ENCODE results near the gene CDC6.

The CDC6 gene

GRCh38 chr17:40260528-40260927 is 27.2 kb upstream of the CDC6 start:
- 93 to 98% methylated on average over 7 of the region's 7 CpGs for WGBS, 2 experiments (ENCODE audit: insufficient coverage in 2 of 2)
- no peak overlapping the region for H3K27ac ChIP-seq (ENCODE audit: low read depth, low read length, severe bottlenecking)
- H3K4me3 ChIP-seq (ENCODE audit: extremely low read depth, insufficient read depth, low read length, poor library complexity, severe bottlenecking), result no peak overlapping the region
- H3K9me3 ChIP-seq (ENCODE audit: control insufficient read depth, low read length), result no peaks in the 10 kb centered on the region
- peaks cover 71% of the 10 kb centered on the region for H3K36me3 ChIP-seq (ENCODE audit: control insufficient read depth, insufficient read depth, low read length)
- no peaks in the 10 kb centered on the region for H3K4me1 ChIP-seq (ENCODE audit: control insufficient read depth, insufficient read depth, low read length, poor library complexity, severe bottlenecking)

GRCh38 chr17:40264458-40265185 is 23.1 kb upstream of the CDC6 start:
- Histone ChIP-seq H3K27ac (ENCODE audit: low read depth, low read length, severe bottlenecking) (no peak overlapping the region), H3K36me3 (ENCODE audit: control insufficient read depth, insufficient read depth, low read length) (peaks cover 80% of the 10 kb centered on the region), H3K4me1 (ENCODE audit: control insufficient read depth, insufficient read depth, low read length, poor library complexity, severe bottlenecking) (no peaks in the 10 kb centered on the region), H3K4me3 (ENCODE audit: extremely low read depth, insufficient read depth, low read length, poor library complexity, severe bottlenecking) (no peak overlapping the region), H3K9me3 (ENCODE audit: control insufficient read depth, low read length) (no peaks in the 10 kb centered on the region)
- 76 to 92% methylated on average over 10 to 16 of the region's 21 CpGs for WGBS, 2 experiments (ENCODE audit: insufficient coverage in 2 of 2)

- H3K36me3 ChIP-seq (ENCODE audit: control insufficient read depth, insufficient read depth, low read length), result peaks cover 76% of the 10 kb centered on the region
- no peaks in the 10 kb centered on the region for H3K4me1 ChIP-seq (ENCODE audit: control insufficient read depth, insufficient read depth, low read length, poor library complexity, severe bottlenecking)
Measured at GRCh38 chr17:40265337-40265736, 22.3 kb upstream of the CDC6 start.

GRCh38 chr17:40266882-40267281 is 20.8 kb upstream of the CDC6 start:
- H3K9me3 ChIP-seq (ENCODE audit: control insufficient read depth, low read length), result no peaks in the 10 kb centered on the region
- H3K36me3 ChIP-seq (ENCODE audit: control insufficient read depth, insufficient read depth, low read length), result peaks cover 82% of the 10 kb centered on the region
- H3K4me3 ChIP-seq (ENCODE audit: extremely low read depth, insufficient read depth, low read length, poor library complexity, severe bottlenecking), result no peak overlapping the region
- no peaks in the 10 kb centered on the region for H3K4me1 ChIP-seq (ENCODE audit: control insufficient read depth, insufficient read depth, low read length, poor library complexity, severe bottlenecking)
- H3K27ac ChIP-seq (ENCODE audit: low read depth, low read length, severe bottlenecking), result no peak overlapping the region
- 97 to 100% methylated on average over 5 to 6 of the region's 6 CpGs for WGBS, 2 experiments (ENCODE audit: insufficient coverage in 2 of 2)

More at GRCh38 chr17:40265337-40265736, 22.3 kb upstream of the CDC6 start:
- Histone ChIP-seq H3K27ac (ENCODE audit: low read depth, low read length, severe bottlenecking) (no peak overlapping the region), H3K4me3 (ENCODE audit: extremely low read depth, insufficient read depth, low read length, poor library complexity, severe bottlenecking) (no peak overlapping the region), H3K9me3 (ENCODE audit: control insufficient read depth, low read length) (no peaks in the 10 kb centered on the region)
- WGBS, 2 experiments (ENCODE audit: insufficient coverage in 2 of 2), result 89 to 91% methylated on average over 5 of the region's 5 CpGs

GRCh38 chr17:40268141-40268712 is 19.5 kb upstream of the CDC6 start:
- H3K4me1 ChIP-seq (ENCODE audit: control insufficient read depth, insufficient read depth, low read length, poor library complexity, severe bottlenecking), result no peaks in the 10 kb centered on the region
- H3K36me3 ChIP-seq (ENCODE audit: control insufficient read depth, insufficient read depth, low read length), result peaks cover 75% of the 10 kb centered on the region
- no peak overlapping the region for H3K27ac ChIP-seq (ENCODE audit: low read depth, low read length, severe bottlenecking)
- H3K4me3 ChIP-seq (ENCODE audit: extremely low read depth, insufficient read depth, low read length, poor library complexity, severe bottlenecking), result no peak overlapping the region
- H3K9me3 ChIP-seq (ENCODE audit: control insufficient read depth, low read length), result no peaks in the 10 kb centered on the region
- 80% methylated on average over 1 of the region's 2 CpGs; no CpG with 5 or more reads in 1 of the 2 experiments for WGBS, 2 experiments (ENCODE audit: insufficient coverage in 2 of 2)

GRCh38 chr17:40278414-40278813 is 9.3 kb upstream of the CDC6 start:
- Histone ChIP-seq H3K9me3 (ENCODE audit: control insufficient read depth, low read length) (no peaks in the 10 kb centered on the region), H3K4me3 (ENCODE audit: extremely low read depth, insufficient read depth, low read length, poor library complexity, severe bottlenecking) (no peak overlapping the region), H3K27ac (ENCODE audit: low read depth, low read length, severe bottlenecking) (no peak overlapping the region), H3K4me1 (ENCODE audit: control insufficient read depth, insufficient read depth, low read length, poor library complexity, severe bottlenecking) (no peaks in the 10 kb centered on the region), H3K36me3 (ENCODE audit: control insufficient read depth, insufficient read depth, low read length) (peaks cover 88% of the 10 kb centered on the region)
- no CpG with 5 or more reads among the region's 1 CpG for WGBS, 2 experiments (ENCODE audit: insufficient coverage in 2 of 2)

- Histone ChIP-seq H3K36me3 (ENCODE audit: control insufficient read depth, insufficient read depth, low read length) (peaks cover 80% of the 10 kb centered on the region), H3K27ac (ENCODE audit: low read depth, low read length, severe bottlenecking) (no peak overlapping the region), H3K9me3 (ENCODE audit: control insufficient read depth, low read length) (no peaks in the 10 kb centered on the region), H3K4me1 (ENCODE audit: control insufficient read depth, insufficient read depth, low read length, poor library complexity, severe bottlenecking) (peaks cover 8% of the 10 kb centered on the region), H3K4me3 (ENCODE audit: extremely low read depth, insufficient read depth, low read length, poor library complexity, severe bottlenecking) (no peak overlapping the region)
- 93 to 100% methylated on average over 2 of the region's 4 CpGs for WGBS, 2 experiments (ENCODE audit: insufficient coverage in 2 of 2)
Measured at GRCh38 chr17:40279402-40279801, 8.3 kb upstream of the CDC6 start.

- peaks cover 12% of the 10 kb centered on the region for H3K4me1 ChIP-seq (ENCODE audit: control insufficient read depth, insufficient read depth, low read length, poor library complexity, severe bottlenecking)
- H3K4me3 ChIP-seq (ENCODE audit: extremely low read depth, insufficient read depth, low read length, poor library complexity, severe bottlenecking), result no peak overlapping the region
- no peak overlapping the region for H3K27ac ChIP-seq (ENCODE audit: low read depth, low read length, severe bottlenecking)
- no peaks in the 10 kb centered on the region for H3K9me3 ChIP-seq (ENCODE audit: control insufficient read depth, low read length)
- peaks cover 63% of the 10 kb centered on the region for H3K36me3 ChIP-seq (ENCODE audit: control insufficient read depth, insufficient read depth, low read length)
- no CpG with 5 or more reads among the region's 2 CpGs for WGBS, 2 experiments (ENCODE audit: insufficient coverage in 2 of 2)
Measured at GRCh38 chr17:40281663-40282062, 6.0 kb upstream of the CDC6 start.

- no peak overlapping the region for H3K27ac ChIP-seq (ENCODE audit: low read depth, low read length, severe bottlenecking)
- WGBS, 2 experiments (ENCODE audit: insufficient coverage in 2 of 2), result 100% methylated on average over 1 of the region's 2 CpGs; no CpG with 5 or more reads in 1 of the 2 experiments
Measured at GRCh38 chr17:40283662-40284061, 4.0 kb upstream of the CDC6 start.

GRCh38 chr17:40284085-40284713 is 3.5 kb upstream of the CDC6 start:
- Histone ChIP-seq H3K4me3 (ENCODE audit: extremely low read depth, insufficient read depth, low read length, poor library complexity, severe bottlenecking) (no peak overlapping the region), H3K36me3 (ENCODE audit: control insufficient read depth, insufficient read depth, low read length) (peaks cover 42% of the 10 kb centered on the region), H3K9me3 (ENCODE audit: control insufficient read depth, low read length) (no peaks in the 10 kb centered on the region), H3K27ac (ENCODE audit: low read depth, low read length, severe bottlenecking) (no peak overlapping the region), H3K4me1 (ENCODE audit: control insufficient read depth, insufficient read depth, low read length, poor library complexity, severe bottlenecking) (peaks cover 12% of the 10 kb centered on the region)
- no CpG with 5 or more reads among the region's 2 CpGs for WGBS, 2 experiments (ENCODE audit: insufficient coverage in 2 of 2)

More at GRCh38 chr17:40283662-40284061, 4.0 kb upstream of the CDC6 start:
- peaks cover 46% of the 10 kb centered on the region for H3K36me3 ChIP-seq (ENCODE audit: control insufficient read depth, insufficient read depth, low read length)
- H3K4me1 ChIP-seq (ENCODE audit: control insufficient read depth, insufficient read depth, low read length, poor library complexity, severe bottlenecking), result peaks cover 12% of the 10 kb centered on the region
- H3K9me3 ChIP-seq (ENCODE audit: control insufficient read depth, low read length), result no peaks in the 10 kb centered on the region
- H3K4me3 ChIP-seq (ENCODE audit: extremely low read depth, insufficient read depth, low read length, poor library complexity, severe bottlenecking), result no peak overlapping the region

- Histone ChIP-seq H3K27ac (ENCODE audit: low read depth, low read length, severe bottlenecking) (no peak overlapping the region), H3K4me1 (ENCODE audit: control insufficient read depth, insufficient read depth, low read length, poor library complexity, severe bottlenecking) (peaks cover 17% of the 10 kb centered on the region), H3K9me3 (ENCODE audit: control insufficient read depth, low read length) (no peaks in the 10 kb centered on the region), H3K36me3 (ENCODE audit: control insufficient read depth, insufficient read depth, low read length) (peaks cover 41% of the 10 kb centered on the region), H3K4me3 (ENCODE audit: extremely low read depth, insufficient read depth, low read length, poor library complexity, severe bottlenecking) (no peak overlapping the region)
- WGBS, 2 experiments (ENCODE audit: insufficient coverage in 2 of 2), result 83 to 100% methylated on average over 1 of the region's 2 CpGs
Measured at GRCh38 chr17:40286473-40286872, 1.2 kb upstream of the CDC6 start.
